Transverse colon (tissue), 4 donors: ENCODE results near the gene C11orf68. TPM values are rescaled to one million over a fixed set of nuclear protein-coding genes. Genes with fewer than 3 reads are reported as not detected.

Experiments used
- DNase-seq: peaks from one replicate; pipeline ENCODE4 v3.0.0-alpha.2; 2019
- H3K27ac ChIP-seq, 4 donors: fragments of 200-600 bp; sonication (generic); 2 replicates each; pipeline ENCODE4 v1.5.1; 2016 to 2018; ENCODE audit warnings: inconsistent platforms in 4 of 4
- H3K27me3 ChIP-seq: fragments of 200-600 bp; sonication (generic); 2 replicates; pipeline ENCODE4 v1.5.1; 2017; ENCODE audit warnings: inconsistent platforms
- H3K36me3 ChIP-seq, 4 donors: fragments of 200-600 bp; sonication (generic); 2 replicates each; pipeline ENCODE4 v1.5.1; 2017 to 2019; ENCODE audit warnings: inconsistent platforms in 4 of 4
- H3K4me1 ChIP-seq, 4 donors: fragments of 200-600 bp; sonication (generic); 2 replicates each; pipeline ENCODE4 v1.5.1; 2017 to 2020; ENCODE audit warnings: inconsistent platforms in 4 of 4
- H3K4me3 ChIP-seq, 4 donors: fragments of 200-600 bp; sonication (generic); 1 replicate in 1 of 4; 2 replicates in 3 of 4; pipeline versions ENCODE4 v1.5.1 to v1.6.1; 2017 to 2019; ENCODE audit warnings: inconsistent platforms in 4 of 4
- H3K9me3 ChIP-seq, 2 donors: fragments of 200-600 bp; sonication (generic); 2 replicates each; pipeline ENCODE4 v1.5.1; 2017 to 2019; ENCODE audit warnings: inconsistent platforms in 2 of 2
- EP300 ChIP-seq: sonication (generic); formaldehyde crosslinking; IDR thresholded peaks from one replicate; pipeline ENCODE4 v1.6.1; 2017; ENCODE audit warnings: antibody characterized with exemption, low read depth
- POLR2A ChIP-seq: fragments of 450-650 bp; IDR thresholded peaks from one replicate; pipeline ENCODE4 v1.6.1; 2016; ENCODE audit warnings: antibody characterized with exemption, mild to moderate bottlenecking, moderate library complexity
- POLR2AphosphoS5 ChIP-seq, 3 donors: sonication (generic); formaldehyde crosslinking; IDR thresholded peaks; one replicate each; pipeline ENCODE4 v1.6.1; 2016; ENCODE audit warnings: antibody characterized with exemption in 3 of 3
- WGBS, 2 donors: methylation state at CpG; one replicate each; pipeline ENCODE4 v1.1.5; 2018; ENCODE audit warnings: low coverage in 1 of 2; 5-methylcytosine and 5-hydroxymethylcytosine counted together
- in situ Hi-C, 4 donors: fragments of 200-750 bp; cut with MboI; loops; one replicate each; pipeline versions ENCODE4 v1.15.0 to v1.15.1; 2017; ENCODE audit warnings: low sequenced_read_pairs in 3 of 4, low pct_ligation_motif_present in 1 of 4, low pct_unique_long_range_greater_than_20kb in 1 of 4
- intact Hi-C: fragments of 100-400 bp; cut with DNase I; formaldehyde crosslinking; loops from one replicate; pipeline ENCODE4 v1.15.1; 2023; ENCODE audit warnings: low total_unique reads
- total RNA-seq, 4 donors: library from RNA; depleted of rRNA; stranded (reverse); fragments of >200 nt; gene quantifications; one replicate each; pipeline ENCODE4 v1.1.0, GENCODE V29; 2016
- TF ChIP-seq, protein P1 (sequence below), 5 experiments: fragments of 200-600 bp in 3 of 5; fragments of 450-650 bp in 2 of 5; sonication (generic) in 3 of 5; IDR thresholded peaks; 1 replicate in 2 of 5; 2 replicates in 3 of 5; pipeline ENCODE4 v1.5.1; 2016 to 2017; ENCODE audit warnings: antibody characterized with exemption in 5 of 5, inconsistent platforms in 3 of 5, mild to moderate bottlenecking in 2 of 5, moderate library complexity in 1 of 5

C11orf68 gene
- total RNA-seq, 4 donors from 2014 or later = 15.2 to 59.5 (median 22.8) TPM

DNA sequence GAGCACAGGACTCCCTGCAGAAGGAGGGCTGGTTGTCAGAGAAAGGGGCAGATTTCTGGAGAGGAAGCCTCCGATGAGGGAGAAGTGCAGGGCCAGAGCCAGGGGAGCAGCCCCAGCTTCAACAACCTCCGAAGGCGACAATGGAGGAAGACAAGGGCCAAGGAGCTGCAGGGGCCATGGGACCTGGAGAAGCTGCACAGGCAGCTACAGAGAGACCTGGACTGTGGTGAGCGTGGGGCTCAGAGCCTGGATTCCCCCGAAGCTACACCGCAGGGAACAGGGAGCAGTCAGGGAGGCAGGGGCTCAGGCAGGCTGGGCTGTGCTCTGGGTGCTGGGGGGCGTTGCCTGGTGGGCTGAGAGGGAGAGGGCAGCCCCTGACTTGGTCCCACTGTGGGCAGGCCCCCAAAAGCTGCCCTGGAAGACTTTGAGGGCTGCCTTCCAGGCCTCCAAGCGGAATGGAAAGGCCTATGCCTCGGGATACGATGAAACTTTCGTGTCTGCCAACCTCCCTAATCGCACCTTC is 28.8 kb upstream of the C11orf68 start:
- no peak for TF ChIP-seq EP300
- no peak for TF ChIP-seq POLR2A
- TF ChIP-seq, protein P1, sequence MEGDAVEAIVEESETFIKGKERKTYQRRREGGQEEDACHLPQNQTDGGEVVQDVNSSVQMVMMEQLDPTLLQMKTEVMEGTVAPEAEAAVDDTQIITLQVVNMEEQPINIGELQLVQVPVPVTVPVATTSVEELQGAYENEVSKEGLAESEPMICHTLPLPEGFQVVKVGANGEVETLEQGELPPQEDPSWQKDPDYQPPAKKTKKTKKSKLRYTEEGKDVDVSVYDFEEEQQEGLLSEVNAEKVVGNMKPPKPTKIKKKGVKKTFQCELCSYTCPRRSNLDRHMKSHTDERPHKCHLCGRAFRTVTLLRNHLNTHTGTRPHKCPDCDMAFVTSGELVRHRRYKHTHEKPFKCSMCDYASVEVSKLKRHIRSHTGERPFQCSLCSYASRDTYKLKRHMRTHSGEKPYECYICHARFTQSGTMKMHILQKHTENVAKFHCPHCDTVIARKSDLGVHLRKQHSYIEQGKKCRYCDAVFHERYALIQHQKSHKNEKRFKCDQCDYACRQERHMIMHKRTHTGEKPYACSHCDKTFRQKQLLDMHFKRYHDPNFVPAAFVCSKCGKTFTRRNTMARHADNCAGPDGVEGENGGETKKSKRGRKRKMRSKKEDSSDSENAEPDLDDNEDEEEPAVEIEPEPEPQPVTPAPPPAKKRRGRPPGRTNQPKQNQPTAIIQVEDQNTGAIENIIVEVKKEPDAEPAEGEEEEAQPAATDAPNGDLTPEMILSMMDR (IDR thresholded peaks at IDR 0.05) = no peak
- no peak for DNase-seq
- Histone ChIP-seq H3K4me1 (no peaks in the 10 kb centered on the region), H3K27me3 (no peaks in the 10 kb centered on the region), H3K27ac (no peak overlapping the region), H3K36me3 (no peaks in the 10 kb centered on the region), H3K9me3 (no peaks in the 10 kb centered on the region), H3K4me3 (no peak overlapping the region)
- 60 to 88% methylated on average over 5 to 12 of the region's 12 CpGs for WGBS, 2 donors
- intact Hi-C loops (no loop called here), in situ Hi-C loops (no loop called here)

DNA sequence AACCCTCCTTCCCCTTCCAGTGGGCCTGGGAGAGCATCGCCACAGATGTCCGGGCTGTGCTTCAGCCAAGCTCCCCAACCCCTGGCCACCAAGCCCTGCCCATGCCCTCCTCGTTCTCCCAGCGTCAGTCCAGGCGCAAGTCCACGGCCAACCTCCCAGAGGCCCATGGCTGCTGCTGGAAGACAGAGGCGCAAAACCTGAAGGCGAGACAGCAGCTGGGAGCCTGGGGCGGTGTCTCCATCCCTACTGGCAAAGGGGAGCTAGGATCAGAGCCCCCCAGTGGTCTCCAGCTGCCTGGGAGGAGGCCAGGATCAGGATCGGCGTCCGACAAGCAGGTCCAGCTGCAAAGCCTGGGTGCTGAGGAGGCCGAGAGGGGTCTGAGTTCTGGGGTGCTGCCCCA is 28.3 kb upstream of the C11orf68 start:
- intact Hi-C loops = no loop called here
- in situ Hi-C loops = no loop called here
- TF ChIP-seq POLR2A = no peak
- no peak for TF ChIP-seq POLR2AphosphoS5 (IDR thresholded peaks at IDR 0.05)
- no peaks in the 10 kb centered on the region for H3K9me3 ChIP-seq
- no peaks in the 10 kb centered on the region for H3K36me3 ChIP-seq
- H3K4me1 ChIP-seq = no peaks in the 10 kb centered on the region
- H3K4me3 ChIP-seq = no peak overlapping the region
- no peak for DNase-seq
- WGBS, 2 donors = 70% methylated on average over 13 of the region's 13 CpGs; no CpG with 5 or more reads in 1 of the 2 donors
- H3K27ac ChIP-seq = no peak overlapping the region
- no peaks in the 10 kb centered on the region for H3K27me3 ChIP-seq

DNA sequence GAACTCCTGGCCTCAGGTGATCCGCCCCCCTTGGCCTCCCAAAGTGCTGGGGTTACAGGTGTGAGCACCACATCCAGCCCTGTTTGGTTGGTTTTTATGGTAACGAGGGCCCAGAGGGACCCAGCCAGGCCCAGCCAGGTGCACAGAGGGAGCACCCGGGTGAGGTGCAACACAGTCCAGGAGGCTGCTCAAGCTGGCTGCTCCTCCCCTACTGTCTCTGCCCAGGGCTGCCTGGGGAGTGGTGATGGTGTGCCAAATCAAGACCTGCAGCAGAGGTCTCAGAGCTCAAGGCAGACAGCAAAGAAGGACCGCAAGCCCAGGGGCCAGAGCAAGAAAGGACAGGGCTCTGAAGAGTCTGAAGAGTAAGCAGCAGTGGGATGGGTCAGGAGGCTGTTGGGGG is 27.8 kb upstream of the C11orf68 start:
- no peaks in the 10 kb centered on the region for H3K4me1 ChIP-seq
- no peak overlapping the region for H3K4me3 ChIP-seq
- DNase-seq = no peak
- H3K27me3 ChIP-seq = no peaks in the 10 kb centered on the region
- H3K36me3 ChIP-seq = no peaks in the 10 kb centered on the region
- intact Hi-C loops (no loop called here), in situ Hi-C loops (no loop called here)
- TF ChIP-seq POLR2A (no peak), EP300 (no peak), POLR2AphosphoS5 (IDR thresholded peaks at IDR 0.05) (no peak)
- TF ChIP-seq, protein P1 (IDR thresholded peaks at IDR 0.05) = no peak
- H3K9me3 ChIP-seq = no peaks in the 10 kb centered on the region
- 70 to 100% methylated on average over 1 to 4 of the region's 4 CpGs for WGBS, 2 donors
- no peak overlapping the region for H3K27ac ChIP-seq

DNA sequence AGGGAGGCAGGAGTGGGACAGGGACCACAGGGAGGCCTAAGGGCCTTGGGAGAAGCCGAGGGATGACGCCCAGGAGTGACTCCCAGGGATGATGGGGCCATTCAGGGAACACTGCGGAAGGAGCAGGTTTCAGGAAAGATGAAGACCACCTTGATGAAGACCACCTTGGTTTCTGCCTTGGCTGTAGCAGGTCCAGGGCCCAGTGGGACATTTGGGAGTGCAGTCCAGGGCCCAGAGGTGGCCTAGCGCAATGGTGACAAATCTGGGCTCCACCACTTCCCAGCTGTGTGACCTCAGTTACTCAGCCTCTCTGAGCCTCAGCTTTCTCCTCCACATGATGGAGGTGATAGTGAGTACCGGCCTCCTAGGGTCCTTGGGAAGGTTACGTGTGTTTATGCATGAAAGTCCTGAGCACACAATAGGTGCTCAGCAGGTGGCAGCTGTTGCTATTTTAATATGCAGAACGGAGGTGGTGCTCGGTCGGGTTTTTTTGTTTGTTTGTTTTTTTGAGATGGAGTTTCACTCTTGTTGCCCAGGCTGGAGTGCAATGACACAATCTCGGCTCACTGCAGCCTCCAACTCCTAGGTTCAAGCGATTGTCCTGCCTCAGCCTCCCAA is 27.2 kb upstream of the C11orf68 start:
- no peak overlapping the region for H3K4me3 ChIP-seq
- TF ChIP-seq EP300 = no peak
- TF ChIP-seq POLR2AphosphoS5 (IDR thresholded peaks at IDR 0.05) = no peak
- TF ChIP-seq, protein P1 (IDR thresholded peaks at IDR 0.05) = no peak
- no peak for TF ChIP-seq POLR2A
- H3K27me3 ChIP-seq = no peaks in the 10 kb centered on the region
- in situ Hi-C loops (no loop called here), intact Hi-C loops (no loop called here)
- no peaks in the 10 kb centered on the region for H3K36me3 ChIP-seq
- no peak for DNase-seq
- 70 to 78% methylated on average over 5 to 11 of the region's 11 CpGs for WGBS, 2 donors
- no peak overlapping the region for H3K27ac ChIP-seq
- H3K9me3 ChIP-seq = no peaks in the 10 kb centered on the region
- H3K4me1 ChIP-seq = no peaks in the 10 kb centered on the region
